Endometrium (tissue), 2 donors: Measurements from ENCODE around the gene SGTA.

Experiments
- FAIRE-seq: peaks from 2 replicates; lab custom pipeline; 2012; peaks lifted over from hg19 to GRCh38; lab: Jason Lieb, UNC
- donor health status: control.
- donor health status: control.

The SGTA gene

DNA sequence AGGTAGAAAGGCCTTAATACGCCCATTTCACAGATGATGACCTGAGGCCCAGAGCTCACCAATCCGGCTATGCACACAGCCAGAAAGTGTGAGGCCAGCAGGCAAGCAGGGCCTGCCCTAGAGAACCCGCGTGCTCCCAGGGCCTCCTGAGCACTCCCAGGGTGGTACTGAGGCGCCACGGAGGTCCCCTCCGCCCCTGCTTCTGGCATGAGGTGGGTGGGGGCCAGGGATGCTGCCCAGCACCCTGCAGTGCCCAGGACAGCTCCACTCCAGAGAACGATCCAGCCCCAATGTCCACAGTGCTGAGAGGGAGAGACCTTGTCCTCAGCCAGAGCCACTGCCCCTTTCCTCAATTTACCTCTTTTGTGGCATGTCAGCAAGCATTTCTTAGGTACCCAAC, 13.9 kb downstream of the SGTA start:
- FAIRE-seq = no peak

DNA sequence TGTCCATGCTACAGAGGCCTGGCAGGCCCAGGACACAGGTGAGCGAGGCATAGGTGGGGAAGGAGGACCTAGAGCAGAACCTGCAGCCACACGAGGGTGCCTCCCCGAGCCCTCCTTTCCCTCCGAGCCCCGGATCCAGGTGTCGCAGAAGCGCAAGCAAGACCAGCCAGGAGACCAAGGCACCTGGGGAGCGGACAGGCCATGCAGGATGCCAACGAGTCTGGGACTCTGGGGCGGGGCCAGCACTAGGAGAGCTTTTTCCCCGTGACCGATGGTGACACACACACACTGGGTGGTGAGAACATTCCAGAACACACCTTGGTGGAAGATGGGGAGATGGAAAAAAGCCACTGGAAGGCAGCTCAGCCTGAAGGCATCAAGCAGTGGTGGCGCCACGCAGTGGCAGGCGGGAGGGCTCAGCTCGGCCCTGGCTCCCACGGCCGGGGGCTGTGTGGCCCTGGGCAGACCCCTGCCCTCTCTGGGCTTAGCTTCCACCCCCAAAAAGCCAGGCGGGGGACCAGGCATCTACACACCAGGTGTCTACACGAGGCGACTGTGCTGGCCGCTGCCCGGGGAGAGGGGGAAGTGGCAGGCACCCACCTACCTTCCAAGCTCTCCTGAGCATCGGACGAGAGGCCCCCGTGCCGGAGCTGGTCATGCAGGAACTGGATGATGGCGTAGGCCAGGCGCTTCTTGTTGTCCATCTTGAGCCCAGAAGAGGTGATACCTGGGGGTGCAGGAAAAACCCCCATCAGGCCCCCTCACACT, 14.5 kb downstream of the SGTA start:
- FAIRE-seq = no peak

DNA sequence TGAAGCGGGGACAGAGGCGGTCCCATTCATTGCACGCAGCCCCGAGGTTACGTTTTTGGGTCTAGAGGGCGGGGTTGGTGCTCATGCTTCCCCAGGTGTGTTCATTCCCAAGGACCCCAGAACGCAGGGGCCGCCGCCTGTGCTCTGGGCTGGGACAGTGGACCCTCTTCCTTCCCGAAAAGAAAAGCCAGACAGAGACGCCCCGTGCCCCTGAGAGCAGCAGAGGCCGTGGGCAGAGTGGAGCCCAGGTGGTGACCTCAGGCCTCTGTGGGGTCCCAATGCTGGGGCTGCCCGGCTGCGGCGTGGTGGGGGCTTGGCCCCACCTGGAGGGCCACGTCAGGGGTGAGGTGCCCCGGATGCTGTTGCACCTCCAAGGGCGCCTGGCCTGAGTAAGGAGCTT, 15.4 kb downstream of the SGTA start:
- no peak for FAIRE-seq

- no peak for FAIRE-seq
These were observed 16.3 kb downstream of the SGTA start for GRCh38 chr19:2766594-2767372.

GRCh38 chr19:2765376-2765775, 17.7 kb downstream of the SGTA start:
- FAIRE-seq = no peak

GRCh38 chr19:2764945-2765344, 18.1 kb downstream of the SGTA start:
- no peak for FAIRE-seq

DNA sequence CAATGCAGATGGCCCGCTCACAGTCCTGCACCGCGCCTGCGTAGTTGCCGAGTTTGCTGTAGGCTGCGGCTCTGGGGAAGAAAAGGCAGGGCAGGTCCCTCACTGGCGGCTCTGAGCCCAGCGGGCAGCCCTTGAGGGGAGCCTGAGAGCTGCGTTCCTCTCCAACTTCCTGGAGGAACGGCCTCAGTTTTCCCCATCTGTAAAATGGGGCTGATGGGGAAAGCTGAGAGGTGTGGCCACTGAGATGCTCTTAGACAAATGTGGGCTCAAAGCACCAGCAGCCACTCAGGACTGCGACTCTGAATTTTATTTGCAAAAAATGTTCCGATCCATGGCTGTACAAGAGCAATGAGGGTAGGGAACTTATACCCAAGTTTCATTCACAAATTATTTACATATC, 19.4 kb downstream of the SGTA start:
- no peak for FAIRE-seq

DNA sequence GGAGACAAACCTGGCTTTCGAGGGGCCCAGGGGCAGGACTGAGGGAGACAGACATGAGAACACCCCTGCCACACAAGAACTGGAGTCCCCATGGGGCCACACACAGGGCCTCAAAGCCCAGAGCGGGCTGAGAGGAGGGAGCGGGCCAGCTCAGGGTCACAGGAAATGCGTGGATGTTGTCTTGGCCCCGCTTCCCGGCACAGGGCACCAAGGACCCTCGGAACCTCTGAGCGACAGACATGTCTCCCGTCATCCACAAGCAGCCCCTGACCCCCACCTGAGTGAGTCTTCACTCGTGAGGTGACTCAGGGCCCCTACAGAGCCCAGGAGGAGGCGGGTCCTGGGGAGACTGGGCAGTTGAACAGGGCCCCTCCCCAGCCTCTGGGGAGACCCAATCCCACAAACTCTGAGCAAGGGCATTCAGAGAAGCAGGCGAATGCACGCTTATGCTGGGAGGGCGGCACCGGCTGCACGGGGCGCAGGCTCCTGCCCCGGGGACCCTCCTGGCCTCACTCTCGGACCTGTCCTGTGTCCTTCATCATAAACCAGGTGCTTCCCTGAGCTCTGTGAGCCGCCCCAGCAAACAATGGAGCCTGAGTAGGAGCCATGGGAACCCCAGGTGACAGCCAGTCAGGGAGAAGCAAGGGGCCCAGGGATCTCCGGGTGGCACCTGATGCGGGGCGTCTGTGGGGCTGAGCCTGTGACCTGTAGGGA, 20.1 kb downstream of the SGTA start:
- FAIRE-seq = no peak

- no peak for FAIRE-seq
These were observed 20.9 kb downstream of the SGTA start for GRCh38 chr19:2761876-2762782.

- no peak for FAIRE-seq
These were observed 21.8 kb downstream of the SGTA start for GRCh38 chr19:2761309-2761677.

- FAIRE-seq = no peak
These were observed 23.1 kb downstream of the SGTA start for GRCh38 chr19:2759965-2760364.

- no peak for FAIRE-seq
These were observed 23.7 kb downstream of the SGTA start for GRCh38 chr19:2759362-2759761.

DNA sequence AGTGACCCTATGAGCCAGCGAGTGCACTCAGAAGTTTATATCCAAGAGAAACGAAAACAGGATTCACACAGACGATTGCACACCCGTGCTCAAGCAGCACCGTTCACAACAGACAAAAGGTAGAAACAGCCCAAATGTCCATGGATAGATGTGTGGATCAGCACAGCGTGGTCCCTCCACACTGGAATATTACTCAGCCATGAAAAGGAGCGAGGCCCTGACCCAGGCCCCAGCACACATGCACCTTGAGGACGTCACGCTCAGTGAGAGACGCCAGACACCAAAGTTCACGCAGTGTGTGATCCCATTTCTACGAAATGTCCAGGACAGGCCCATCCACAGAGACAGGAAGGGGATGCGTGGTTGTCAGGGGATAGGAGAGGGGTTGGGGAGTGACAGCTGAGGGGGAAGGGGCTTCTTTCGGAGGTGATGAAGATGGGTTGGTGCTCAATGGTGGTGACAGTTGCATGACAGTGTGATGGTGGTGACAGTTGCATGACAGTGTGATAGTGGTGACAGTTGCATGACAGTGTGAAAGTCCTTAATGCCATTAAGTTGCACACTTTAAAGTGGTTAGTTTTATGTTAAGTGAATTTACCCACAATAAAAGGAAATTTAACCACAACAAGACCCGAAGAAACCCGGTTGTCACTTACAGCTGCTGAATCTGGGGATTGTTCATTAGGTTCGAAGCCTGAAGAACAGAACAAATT, 24.3 kb downstream of the SGTA start:
- no peak for FAIRE-seq

DNA sequence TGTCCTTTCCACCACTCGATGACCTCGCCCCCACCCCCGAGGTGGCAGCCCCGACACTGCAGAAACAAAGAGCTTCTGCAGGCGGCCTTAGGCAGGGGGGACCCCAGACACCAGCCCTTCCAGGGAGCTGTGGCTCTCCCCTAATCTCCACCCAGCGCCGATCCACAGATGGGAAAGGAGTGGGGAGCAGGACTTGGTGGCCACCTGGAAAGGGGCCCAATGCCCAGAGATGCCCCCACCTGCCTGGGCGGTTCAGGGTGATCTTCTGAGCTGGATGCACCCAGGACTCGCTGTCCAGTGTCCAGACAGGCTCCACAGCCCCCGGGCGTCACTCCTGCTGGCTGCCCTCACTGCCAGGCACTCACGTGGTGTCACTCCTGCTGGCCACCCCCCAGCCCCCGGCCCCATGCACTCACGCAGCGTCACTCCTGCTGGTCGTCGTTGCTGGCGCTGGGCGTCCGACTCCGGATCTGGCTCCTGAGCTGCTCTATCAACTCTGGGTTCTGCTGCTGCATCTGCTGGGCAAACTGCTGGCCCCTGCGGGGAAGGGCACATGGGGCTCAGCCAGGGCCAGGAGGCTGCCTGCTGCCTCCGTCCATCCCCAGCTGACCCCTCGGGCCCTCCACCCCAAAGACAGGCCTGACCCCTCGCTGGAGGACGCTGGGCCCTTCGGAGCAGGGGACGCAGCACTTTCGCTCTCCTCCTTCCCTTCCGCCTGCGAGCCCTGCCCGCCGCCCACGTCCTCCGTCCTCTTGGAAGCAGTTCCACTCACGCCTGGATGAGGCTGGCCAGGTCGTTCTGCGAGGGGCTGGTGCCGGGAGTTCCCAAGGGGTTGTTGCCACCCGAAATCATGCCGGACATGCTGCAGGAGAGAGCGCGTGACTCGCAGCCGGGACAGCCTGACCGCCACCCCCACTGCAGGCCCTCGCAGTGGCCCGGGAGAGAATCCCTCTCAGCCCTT, 25.9 kb downstream of the SGTA start:
- no peak for FAIRE-seq

DNA sequence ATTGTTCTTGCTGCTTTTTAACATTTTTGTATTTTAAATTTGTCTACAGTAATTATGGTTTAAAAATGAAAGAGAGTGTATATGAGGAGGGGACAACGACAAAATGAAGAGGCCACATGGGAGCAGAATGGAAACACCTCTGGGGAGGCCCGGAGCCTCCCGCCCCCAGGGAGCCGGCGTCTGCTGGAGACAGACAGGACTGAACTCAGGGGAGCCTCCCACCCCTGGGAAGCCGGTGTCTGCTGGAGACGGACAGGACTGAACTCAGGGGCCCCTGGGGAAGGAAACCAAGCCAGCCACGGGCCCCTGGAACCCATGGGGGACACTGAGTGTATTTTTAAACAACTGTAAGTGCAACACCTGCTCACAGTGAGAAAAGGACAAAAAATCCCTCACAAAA, 26.6 kb downstream of the SGTA start:
- FAIRE-seq = no peak

GRCh38 chr19:2755811-2756210, 27.3 kb downstream of the SGTA start:
- no peak for FAIRE-seq

GRCh38 chr19:2755448-2755705, 27.7 kb downstream of the SGTA start:
- FAIRE-seq = no peak

DNA sequence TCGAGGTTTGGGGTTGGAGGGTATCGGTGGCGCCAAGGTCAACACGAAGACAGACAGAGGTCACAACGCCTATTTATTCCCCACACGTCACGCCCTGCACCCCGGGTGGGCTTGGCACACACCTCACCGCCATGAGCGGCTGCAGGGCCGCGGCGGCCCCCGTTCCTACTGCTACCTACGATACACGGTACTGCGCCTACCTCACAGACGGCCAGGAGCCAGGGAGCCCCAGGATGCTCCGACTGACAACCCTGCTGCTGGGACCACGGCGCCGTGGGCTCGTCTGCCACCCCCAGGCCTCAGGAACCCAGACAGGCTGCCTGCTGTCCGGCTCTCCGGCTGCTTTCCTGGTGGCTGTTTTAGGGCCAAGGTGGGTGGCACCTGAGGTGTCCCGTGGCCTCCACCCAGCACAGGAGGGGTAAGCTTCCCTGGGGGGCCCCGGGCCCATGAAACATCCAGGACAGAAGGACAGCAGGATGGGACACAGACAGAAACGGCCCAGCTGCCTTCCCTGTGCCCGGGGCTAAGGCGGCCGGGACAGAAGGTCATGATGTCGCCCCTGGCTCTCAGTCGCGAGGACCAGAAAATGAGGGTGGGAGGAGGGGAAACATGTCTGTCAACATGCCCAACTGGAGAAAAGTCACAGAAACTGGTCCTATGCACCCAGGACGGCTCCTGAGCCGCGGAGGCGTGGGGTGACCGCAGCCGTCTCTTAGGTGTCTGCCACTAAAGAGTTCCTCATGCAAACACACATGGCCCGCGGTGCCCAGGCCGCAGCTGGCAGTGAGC, 28.2 kb downstream of the SGTA start:
- FAIRE-seq = no peak

DNA sequence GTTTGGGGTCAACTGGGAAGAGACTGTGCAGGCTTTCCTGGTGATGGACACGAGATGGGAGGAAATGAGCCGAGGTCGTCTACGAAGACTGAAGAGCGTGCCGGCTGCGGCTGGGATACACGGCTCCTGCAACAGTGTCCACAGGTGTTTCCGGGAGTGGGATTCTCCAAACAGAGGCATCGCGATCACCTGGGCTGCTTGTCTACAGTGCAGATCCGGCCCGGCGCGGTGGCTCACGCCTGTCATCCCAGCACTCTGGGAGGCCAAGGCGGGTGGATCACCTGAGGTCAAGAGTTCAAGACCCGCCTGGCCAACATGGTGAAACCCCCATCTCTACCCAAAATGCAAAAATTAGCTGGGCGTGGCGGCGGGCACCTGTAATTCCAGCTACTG, 31.6 kb downstream of the SGTA start:
- no peak for FAIRE-seq
